ENCODE results near the gene NOC4L. TPM values are rescaled to one million over a fixed set of nuclear protein-coding genes. Genes with fewer than 3 reads are reported as not detected.
A peak's percentile ranks its signal among the peaks of the same experiment; 100 is the strongest.

Gene NOC4L
- total RNA-seq, 1 donor from 2014 or later, result 15.8 TPM

GRCh38 chr12:132151145-132151765 lies 7.0 kb downstream of the NOC4L start:
- DNase-seq, result peak; percentile 41
- intact Hi-C loops (cut with DNase I), result no loop called here
- Histone ChIP-seq H3K4me1 (peaks cover 7% of the 10 kb centered on the region), H3K27ac (no peak overlapping the region), H3K27me3 (ENCODE audit: low read depth) (no peaks in the 10 kb centered on the region), H3K36me3 (peaks cover 25% of the 10 kb centered on the region), H3K4me3 (no peak overlapping the region), H3K9me3 (no peaks in the 10 kb centered on the region)
- no peak for ATAC-seq
- TF ChIP-seq CTCF (IDR thresholded peaks at IDR 0.05), result no peak

- Histone ChIP-seq H3K36me3 (peaks cover 25% of the 10 kb centered on the region), H3K9me3 (no peaks in the 10 kb centered on the region), H3K27me3 (ENCODE audit: low read depth) (no peaks in the 10 kb centered on the region), H3K4me3 (no peak overlapping the region), H3K4me1 (peaks cover 7% of the 10 kb centered on the region), H3K27ac (no peak overlapping the region)
- TF ChIP-seq CTCF (IDR thresholded peaks at IDR 0.05), result no peak
- intact Hi-C loops (cut with DNase I), result no loop called here
- DNase-seq (peak; percentile 48), ATAC-seq (no peak)
Observed at GRCh38 chr12:132151766-132152410, 7.6 kb downstream of the NOC4L start.

GRCh38 chr12:132152411-132152821 lies 8.2 kb downstream of the NOC4L start:
- H3K4me3 ChIP-seq, result no peak overlapping the region
- H3K36me3 ChIP-seq, result peaks cover 25% of the 10 kb centered on the region
- DNase-seq, result no peak
- TF ChIP-seq CTCF (IDR thresholded peaks at IDR 0.05), result no peak
- peaks cover 7% of the 10 kb centered on the region for H3K4me1 ChIP-seq
- no peak overlapping the region for H3K27ac ChIP-seq
- H3K9me3 ChIP-seq, result no peaks in the 10 kb centered on the region
- ATAC-seq, result no peak
- intact Hi-C loops (cut with DNase I), result no loop called here
- no peaks in the 10 kb centered on the region for H3K27me3 ChIP-seq (ENCODE audit: low read depth)

GRCh38 chr12:132152953-132153352 lies 8.7 kb downstream of the NOC4L start:
- peak; percentile 43 for DNase-seq
- H3K36me3 ChIP-seq, result peaks cover 20% of the 10 kb centered on the region
- H3K4me3 ChIP-seq, result no peak overlapping the region
- H3K27me3 ChIP-seq (ENCODE audit: low read depth), result no peaks in the 10 kb centered on the region
- no peak overlapping the region for H3K27ac ChIP-seq
- intact Hi-C loops (cut with DNase I), result no loop called here
- H3K4me1 ChIP-seq, result peaks cover 7% of the 10 kb centered on the region
- TF ChIP-seq CTCF (IDR thresholded peaks at IDR 0.05), result no peak
- no peaks in the 10 kb centered on the region for H3K9me3 ChIP-seq
- ATAC-seq, result no peak

- peak; percentile 74 for DNase-seq
- peaks cover 7% of the 10 kb centered on the region for H3K4me1 ChIP-seq
- H3K9me3 ChIP-seq, result no peaks in the 10 kb centered on the region
- ATAC-seq, result peak; percentile 90
- peak overlapping the region; percentile 33 for H3K4me3 ChIP-seq
- peak; percentile 91 for TF ChIP-seq CTCF (IDR thresholded peaks at IDR 0.05)
- H3K27me3 ChIP-seq (ENCODE audit: low read depth), result no peaks in the 10 kb centered on the region
- intact Hi-C loops (cut with DNase I), result no loop called here
- peaks cover 18% of the 10 kb centered on the region for H3K36me3 ChIP-seq
- no peak overlapping the region for H3K27ac ChIP-seq
Observed at GRCh38 chr12:132153501-132154340, 9.5 kb downstream of the NOC4L start.
